Activated CD8-positive, alpha-beta T cell treated with anti-CD3 and anti-CD28 coated beads for 36 hours (primary cell): ENCODE results near the gene GRM6. TPM values are rescaled to one million over a fixed set of nuclear protein-coding genes. Genes with fewer than 3 reads are reported as not detected.

Experiments
- ATAC-seq: fragments of 200-7000 bp; cut with Tn5 transposase; one replicate; pipeline ENCODE4 v1.10.0; 2021; ENCODE audit warnings: mild to moderate bottlenecking, moderate library complexity
- CTCF ChIA-PET: fragments of 350-600 bp; sonication (Branson Sonifier 250); formaldehyde crosslinking; loops from one replicate; lab custom pipeline; 2021; ENCODE audit warnings: antibody characterized with exemption; lab: Charles Lee
- POLR2A ChIA-PET: fragments of 350-600 bp; sonication (Branson Sonifier 250); formaldehyde crosslinking; loops from one replicate; lab custom pipeline; 2021; ENCODE audit warnings: antibody characterized with exemption; lab: Charles Lee
- DNase-seq: peaks from one replicate; pipeline ENCODE4 v3.0.0-alpha.2; 2020
- H3K27ac Mint-ChIP-seq: one replicate; pipeline ENCODE4 v1.8.0; 2021; ENCODE audit warnings: mild to moderate bottlenecking, mixed read lengths
- H3K27me3 Mint-ChIP-seq: one replicate; pipeline ENCODE4 v1.8.0; 2021; ENCODE audit warnings: mixed read lengths
- H3K36me3 Mint-ChIP-seq: one replicate; pipeline ENCODE4 v1.8.0; 2021; ENCODE audit warnings: low read depth, mixed read lengths
- H3K4me1 Mint-ChIP-seq: one replicate; pipeline ENCODE4 v1.8.0; 2021; ENCODE audit warnings: low read depth, mixed read lengths
- H3K4me3 Mint-ChIP-seq: one replicate; pipeline ENCODE4 v1.8.0; 2021; ENCODE audit warnings: mild to moderate bottlenecking, moderate library complexity, mixed read lengths
- H3K9me3 Mint-ChIP-seq: one replicate; pipeline ENCODE4 v1.8.0; 2021; ENCODE audit warnings: mixed read lengths
- CTCF ChIP-seq: fragments of 200-600 bp; IDR thresholded peaks from one replicate; pipeline ENCODE4 v1.8.0; 2022; ENCODE audit warnings: antibody characterized with exemption, mild to moderate bottlenecking
- intact Hi-C: fragments of 100-400 bp; cut with micrococcal nuclease; formaldehyde crosslinking; loops from one replicate; pipeline ENCODE4 v1.10.0; 2022
- total RNA-seq, 2 experiments: library from RNA; stranded (reverse); gene quantifications; one replicate each; pipeline ENCODE4 v1.2.3, GENCODE V29; 2021

GRM6 gene
- total RNA-seq, 2 experiments from 2014 or later = not detected

- DNase-seq (no peak), ATAC-seq (no peak)
- ChIA-PET CTCF (no interaction called here), POLR2A (no interaction called here)
- H3K27me3 Mint-ChIP-seq = peaks cover 7% of the 10 kb centered on the region
- no peak for TF ChIP-seq CTCF
- H3K36me3 Mint-ChIP-seq = no peaks in the 10 kb centered on the region
- intact Hi-C loops = no loop called here
- H3K4me1 Mint-ChIP-seq = no peaks in the 10 kb centered on the region
- no peak overlapping the region for H3K4me3 Mint-ChIP-seq
- peaks cover 34% of the 10 kb centered on the region for H3K9me3 Mint-ChIP-seq
- no peak overlapping the region for H3K27ac Mint-ChIP-seq
Observed at GRCh38 chr5:179008667-179009066, 13.5 kb upstream of the GRM6 start.

- peaks cover 25% of the 10 kb centered on the region for H3K9me3 Mint-ChIP-seq
- intact Hi-C loops = no loop called here
- H3K27ac Mint-ChIP-seq = no peak overlapping the region
- H3K36me3 Mint-ChIP-seq = no peaks in the 10 kb centered on the region
- no peaks in the 10 kb centered on the region for H3K4me1 Mint-ChIP-seq
- ChIA-PET CTCF (no interaction called here), POLR2A (no interaction called here)
- H3K27me3 Mint-ChIP-seq = peaks cover 15% of the 10 kb centered on the region
- no peak overlapping the region for H3K4me3 Mint-ChIP-seq
- ATAC-seq = no peak
- no peak for TF ChIP-seq CTCF
- DNase-seq = no peak
Observed at GRCh38 chr5:179006564-179006963, 11.4 kb upstream of the GRM6 start.

GRCh38 chr5:178998441-178998840 is 3.3 kb upstream of the GRM6 start:
- Mint-ChIP-seq H3K4me3 (no peak overlapping the region), H3K36me3 (no peaks in the 10 kb centered on the region), H3K27ac (no peak overlapping the region), H3K4me1 (peaks cover 4% of the 10 kb centered on the region), H3K9me3 (no peaks in the 10 kb centered on the region), H3K27me3 (peaks cover 31% of the 10 kb centered on the region)
- no peak for TF ChIP-seq CTCF
- ChIA-PET POLR2A (no interaction called here), CTCF (no interaction called here)
- intact Hi-C loops = no loop called here
- DNase-seq = no peak
- no peak for ATAC-seq

- ATAC-seq (no peak), DNase-seq (no peak)
- Mint-ChIP-seq H3K36me3 (no peaks in the 10 kb centered on the region), H3K27me3 (peaks cover 36% of the 10 kb centered on the region), H3K27ac (no peak overlapping the region), H3K9me3 (no peaks in the 10 kb centered on the region), H3K4me1 (peaks cover 4% of the 10 kb centered on the region), H3K4me3 (no peak overlapping the region)
- no peak for TF ChIP-seq CTCF
- intact Hi-C loops = no loop called here
- ChIA-PET POLR2A (no interaction called here), CTCF (no interaction called here)
Observed at GRCh38 chr5:178997191-178997590, 2.1 kb upstream of the GRM6 start.

- Mint-ChIP-seq H3K27me3 (peaks cover 34% of the 10 kb centered on the region), H3K36me3 (no peaks in the 10 kb centered on the region), H3K4me1 (peaks cover 4% of the 10 kb centered on the region), H3K27ac (no peak overlapping the region), H3K4me3 (no peak overlapping the region), H3K9me3 (no peaks in the 10 kb centered on the region)
- TF ChIP-seq CTCF = no peak
- ATAC-seq (no peak), DNase-seq (no peak)
- intact Hi-C loops = no loop called here
- POLR2A ChIA-PET = no interaction called here
- CTCF ChIA-PET = no interaction called here
Observed at GRCh38 chr5:178996156-178996555, 1.0 kb upstream of the GRM6 start.
